Measurements from ENCODE around the gene C5. TPM values are rescaled to one million over a fixed set of nuclear protein-coding genes. Genes with fewer than 3 reads are reported as not detected.

The C5 gene
- total RNA-seq, 2 donors from 2014 or later, result 1.4 to 2.2 TPM

- no peaks in the 10 kb centered on the region for H3K9me3 Mint-ChIP-seq
- H3K36me3 Mint-ChIP-seq, result peaks cover 83 to 87% of the 10 kb centered on the region in 2 donors
- ATAC-seq (no peak), DNase-seq (ENCODE audit: low spot score in 2 of 2) (no peak)
- H3K27ac Mint-ChIP-seq, result peak overlapping the region; percentile 50 to 81
These were observed 132.8 kb downstream of the C5 start for GRCh38 chr9:120916991-120917880.

DNA sequence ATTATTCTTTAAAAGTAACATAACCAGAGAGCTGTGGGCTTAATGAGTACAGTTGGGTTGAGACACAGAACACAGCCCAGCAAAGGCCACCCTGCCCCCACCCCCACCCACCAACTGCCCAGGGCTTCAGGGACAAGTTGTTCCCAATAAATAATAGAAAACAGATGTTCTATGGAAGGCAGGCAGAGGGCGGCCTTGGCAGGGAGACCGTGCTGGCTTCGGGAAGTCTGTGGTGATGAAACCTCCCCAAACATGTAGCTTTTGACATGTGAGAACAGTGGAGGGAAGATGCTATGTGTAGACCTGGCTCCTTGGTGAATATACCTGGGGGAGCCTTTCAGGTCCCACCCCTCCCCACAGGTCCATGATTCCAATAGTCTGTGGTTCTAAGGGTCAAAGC lies 133.5 kb downstream of the C5 start:
- no peak for DNase-seq (ENCODE audit: low spot score in 2 of 2)
- Mint-ChIP-seq H3K9me3 (no peaks in the 10 kb centered on the region), H3K36me3 (peaks cover 83 to 87% of the 10 kb centered on the region in 2 donors), H3K27ac (peak overlapping the region; percentile 50 to 99)
- ATAC-seq, result no peak

DNA sequence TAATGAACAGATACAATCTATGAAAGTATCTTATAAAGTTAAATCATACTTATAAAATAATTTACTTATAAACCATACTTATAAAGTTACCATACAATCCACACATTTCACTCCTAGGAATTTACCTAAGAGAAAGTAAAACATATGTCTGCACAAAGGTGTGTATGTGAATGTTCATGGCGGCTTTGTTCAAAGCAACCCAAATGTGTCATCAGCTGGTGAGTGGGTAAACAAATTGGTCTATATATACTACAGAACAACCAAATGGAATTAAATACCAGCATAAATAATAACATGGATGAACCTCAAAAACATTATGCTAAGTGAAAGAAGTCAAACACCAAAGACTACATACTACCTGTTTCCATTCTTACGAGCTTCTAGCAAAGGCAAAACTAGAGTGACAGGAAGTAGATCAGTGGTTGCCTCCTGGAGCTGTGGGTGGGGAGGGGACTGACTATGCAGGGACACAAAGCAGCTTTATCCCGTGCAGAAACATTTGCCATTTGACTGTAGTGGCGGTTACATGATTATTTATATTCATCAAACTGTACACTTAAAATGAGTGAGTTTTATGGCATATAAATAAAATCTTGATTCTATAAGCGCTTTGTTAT lies 134.1 kb downstream of the C5 start:
- Mint-ChIP-seq H3K9me3 (no peaks in the 10 kb centered on the region), H3K27ac (peak overlapping the region; percentile 50 to 99), H3K36me3 (peaks cover 83 to 87% of the 10 kb centered on the region in 2 donors)
- no peak for DNase-seq (ENCODE audit: low spot score in 2 of 2)
- ATAC-seq, result peak; percentile 41 to 89

- H3K36me3 Mint-ChIP-seq, result peaks cover 83 to 91% of the 10 kb centered on the region in 2 donors
- ATAC-seq, result no peak
- no peaks in the 10 kb centered on the region for H3K9me3 Mint-ChIP-seq
- peak overlapping the region; percentile 65 to 72 for H3K27ac Mint-ChIP-seq
- DNase-seq (ENCODE audit: low spot score in 2 of 2), result no peak
These were observed 135.1 kb downstream of the C5 start for GRCh38 chr9:120914953-120915352.

DNA sequence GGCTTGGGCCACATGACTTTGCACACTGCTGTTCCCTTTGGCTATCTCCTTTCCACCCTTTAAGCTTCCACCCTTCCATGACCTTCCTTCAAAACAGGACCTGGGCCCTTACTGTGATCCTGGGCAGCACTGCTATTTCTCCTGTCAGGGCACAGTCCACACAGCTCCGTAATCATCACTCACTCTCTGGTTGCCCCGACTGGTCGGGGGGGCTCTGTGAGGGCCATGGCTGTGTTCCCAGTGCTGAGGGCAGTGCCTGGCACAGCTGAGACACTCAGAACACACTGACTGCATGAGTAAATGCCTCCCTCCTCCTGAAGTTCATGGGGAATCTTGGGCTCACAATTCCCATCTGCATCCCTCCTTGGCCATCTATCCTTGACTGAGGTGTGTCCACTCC lies 135.7 kb downstream of the C5 start:
- DNase-seq (ENCODE audit: low spot score in 2 of 2) (no peak), ATAC-seq (no peak)
- Mint-ChIP-seq H3K27ac (peak overlapping the region; percentile 65 to 72), H3K36me3 (peaks cover 82 to 88% of the 10 kb centered on the region in 2 donors), H3K9me3 (no peaks in the 10 kb centered on the region)

- H3K9me3 Mint-ChIP-seq, result no peaks in the 10 kb centered on the region
- DNase-seq (ENCODE audit: low spot score in 2 of 2) (no peak), ATAC-seq (peak in 1 of 2 donors; percentile 11)
- H3K36me3 Mint-ChIP-seq, result peaks cover 82 to 88% of the 10 kb centered on the region in 2 donors
- H3K27ac Mint-ChIP-seq, result peak overlapping the region in 1 of 2 donors; percentile 91
These were observed 136.3 kb downstream of the C5 start for GRCh38 chr9:120913647-120914264.

- Mint-ChIP-seq H3K36me3 (peaks cover 78 to 83% of the 10 kb centered on the region in 2 donors), H3K27ac (peak overlapping the region; percentile 85 to 91), H3K9me3 (no peaks in the 10 kb centered on the region)
- no peak for ATAC-seq
- no peak for DNase-seq (ENCODE audit: low spot score in 2 of 2)
These were observed 137.0 kb downstream of the C5 start for GRCh38 chr9:120912958-120913646.

GRCh38 chr9:120911295-120911837 lies 138.7 kb downstream of the C5 start:
- ATAC-seq, result no peak
- no peak for DNase-seq (ENCODE audit: low spot score in 2 of 2)
- Mint-ChIP-seq H3K27ac (peak overlapping the region; percentile 88 to 91), H3K36me3 (peaks cover 78 to 84% of the 10 kb centered on the region in 2 donors), H3K9me3 (no peaks in the 10 kb centered on the region)

- no peak for DNase-seq (ENCODE audit: low spot score in 2 of 2)
- ATAC-seq, result peak; percentile 52 to 81
- peak overlapping the region; percentile 88 to 91 for H3K27ac Mint-ChIP-seq
- no peaks in the 10 kb centered on the region for H3K9me3 Mint-ChIP-seq
- peaks cover 78 to 87% of the 10 kb centered on the region in 2 donors for H3K36me3 Mint-ChIP-seq
These were observed 139.4 kb downstream of the C5 start for GRCh38 chr9:120910643-120911042.

GRCh38 chr9:120909904-120910303 lies 140.2 kb downstream of the C5 start:
- DNase-seq (ENCODE audit: low spot score in 2 of 2), result peak in 1 of 2 donors; percentile 88
- H3K27ac Mint-ChIP-seq, result peak overlapping the region; percentile 85 to 91
- no peaks in the 10 kb centered on the region for H3K9me3 Mint-ChIP-seq
- ATAC-seq, result peak; percentile 45 to 80
- H3K36me3 Mint-ChIP-seq, result peaks cover 83 to 91% of the 10 kb centered on the region in 2 donors

GRCh38 chr9:120905315-120906164 lies 144.5 kb downstream of the C5 start:
- ATAC-seq (peak in 1 of 2 donors; percentile 33), DNase-seq (ENCODE audit: low spot score in 2 of 2) (no peak)
- H3K36me3 Mint-ChIP-seq, result peaks cover 44 to 78% of the 10 kb centered on the region in 2 donors

GRCh38 chr9:120904978-120905301 lies 145.1 kb downstream of the C5 start:
- ATAC-seq (no peak), DNase-seq (ENCODE audit: low spot score in 2 of 2) (no peak)
- Mint-ChIP-seq H3K36me3 (peaks cover 38 to 78% of the 10 kb centered on the region in 2 donors), H3K9me3 (no peaks in the 10 kb centered on the region), H3K27ac (peak overlapping the region; percentile 85 to 96)

More at GRCh38 chr9:120905315-120906164, 144.5 kb downstream of the C5 start:
- H3K27ac Mint-ChIP-seq, result peak overlapping the region; percentile 85 to 96
- no peaks in the 10 kb centered on the region for H3K9me3 Mint-ChIP-seq

- Mint-ChIP-seq H3K27ac (peak overlapping the region; percentile 85 to 96), H3K36me3 (peaks cover 33 to 77% of the 10 kb centered on the region in 2 donors), H3K9me3 (no peaks in the 10 kb centered on the region)
- DNase-seq (ENCODE audit: low spot score in 2 of 2), result no peak
- ATAC-seq, result peak; percentile 13 to 28
These were observed 145.8 kb downstream of the C5 start for GRCh38 chr9:120904061-120904977.

Data from activated naive CD4-positive, alpha-beta T cell treated with anti-CD3 and anti-CD28 coated beads, Interleukin-2, amount 50 U/mL, for 72 hours (primary cell).